GOT3 (cell line): ENCODE measurements around the gene DAP.
"Not testable (repeated sequence)": the region's sequence is repeated elsewhere in the genome, so short reads cannot be mapped to it uniquely, and the experiment has no call there.

Experiments
- DNase-seq: peaks from one replicate; lab custom pipeline; 2025; ENCODE audit warnings: mixed read lengths; lab: John Stamatoyannopoulos, UW

The DAP gene

DNA sequence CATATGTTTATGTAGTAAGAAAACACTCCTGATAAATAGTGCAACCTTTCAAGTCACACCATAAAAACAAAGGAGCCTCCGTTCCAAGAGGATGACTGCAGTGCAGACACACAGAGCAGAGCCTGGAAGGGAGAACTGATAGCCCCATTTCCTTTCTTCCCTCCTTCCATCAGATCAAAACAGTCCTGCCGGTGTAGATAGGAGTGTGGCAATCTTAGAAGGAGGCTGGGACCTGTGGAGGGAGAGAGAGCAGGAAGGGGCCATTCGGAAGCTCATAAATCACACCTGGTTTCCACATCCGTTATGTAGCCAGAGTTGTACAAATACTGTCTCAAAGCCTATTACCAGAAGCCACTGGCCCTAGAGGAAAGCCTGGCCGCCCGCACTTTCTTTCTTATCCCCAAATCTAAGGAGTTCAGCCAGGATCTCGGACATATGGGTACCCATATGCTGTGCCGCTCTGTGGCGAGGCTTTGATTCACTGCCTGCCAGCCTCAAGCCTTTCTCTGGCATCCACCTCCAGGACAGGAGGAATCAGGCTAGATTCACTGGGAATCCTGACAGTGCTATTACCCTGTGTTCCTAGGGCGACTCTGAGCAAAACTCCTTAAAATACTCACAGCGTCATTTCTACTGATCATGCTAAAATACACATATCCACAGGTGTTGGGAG, 26.9 kb downstream of the DAP start:
- no peak for DNase-seq

DNA sequence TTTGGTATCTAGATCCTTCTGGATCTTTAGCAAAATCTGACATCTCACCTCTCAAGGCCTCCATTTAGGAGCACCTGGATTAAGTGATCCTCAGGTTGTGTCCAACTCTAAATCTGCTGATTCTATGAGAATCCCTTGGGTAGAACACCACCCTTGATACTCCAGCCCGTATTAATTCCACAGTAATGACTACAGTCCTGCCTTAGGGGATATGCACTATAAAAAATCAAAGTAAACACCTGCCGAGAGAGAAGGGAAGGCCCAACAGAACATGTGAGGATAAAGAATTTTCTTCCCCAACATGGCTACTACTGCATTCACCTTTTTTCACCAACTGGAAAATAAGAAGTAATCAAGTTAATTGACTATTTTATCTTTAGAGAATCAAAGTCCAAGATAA, 27.6 kb downstream of the DAP start:
- no peak for DNase-seq

DNA sequence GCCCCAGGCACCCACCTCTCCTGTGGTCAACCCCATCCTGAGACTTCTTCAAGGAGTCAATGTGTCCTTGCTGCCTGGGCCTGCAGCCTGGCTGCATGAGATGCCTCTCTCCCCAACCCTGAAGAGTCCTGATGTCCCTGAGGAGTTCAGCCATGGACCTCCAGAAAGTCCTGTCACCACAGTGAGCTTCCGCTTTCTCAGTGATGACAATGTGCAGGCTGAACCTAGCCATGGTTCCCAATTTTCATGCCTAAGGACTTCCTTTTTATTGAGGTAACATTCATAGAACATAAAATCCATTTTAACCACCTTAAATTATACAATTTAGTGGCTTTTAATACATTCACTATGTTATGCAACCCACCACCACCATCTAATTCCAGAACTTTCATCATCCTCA, 29.1 kb downstream of the DAP start:
- no peak for DNase-seq

DNA sequence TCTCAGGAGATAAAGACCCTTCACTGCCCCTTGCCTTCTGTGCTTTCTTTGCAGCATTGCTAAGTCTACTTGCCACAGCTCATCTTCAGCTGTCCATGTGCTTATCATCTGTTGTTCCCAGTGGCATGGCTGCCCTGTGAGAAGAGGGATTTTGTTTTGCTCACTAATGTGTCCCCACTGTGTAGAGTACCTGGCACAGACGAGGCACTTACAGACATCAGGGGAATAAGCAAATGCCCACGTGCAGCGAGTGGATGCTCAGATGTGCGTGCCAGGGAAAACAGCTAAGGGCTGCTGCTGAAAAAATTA, 31.0 kb downstream of the DAP start:
- no peak for DNase-seq

- DNase-seq, result no peak
These were observed 31.6 kb downstream of the DAP start for GRCh38 chr5:10729320-10730042.

DNA sequence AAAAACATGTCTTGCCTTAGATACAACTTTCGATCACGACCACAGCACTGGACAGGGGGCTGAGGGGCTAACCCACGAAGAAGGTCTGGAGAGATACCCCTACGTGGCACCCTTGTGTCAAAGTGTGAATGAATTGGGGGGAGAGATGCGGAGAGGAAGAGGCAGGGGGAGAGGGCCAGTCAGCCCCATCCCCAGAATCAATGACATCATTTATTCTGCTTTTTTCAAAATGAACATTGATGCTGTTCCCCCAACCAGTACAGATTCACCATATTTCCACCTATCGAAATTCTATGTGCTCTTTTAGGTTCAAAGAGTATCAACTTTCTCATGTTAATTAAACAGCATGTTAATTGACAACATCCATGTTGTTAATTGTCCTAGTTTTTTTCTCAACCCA, 32.4 kb downstream of the DAP start:
- DNase-seq, result no peak

- DNase-seq, result no peak
These were observed 33.2 kb downstream of the DAP start for GRCh38 chr5:10727861-10728260.

- DNase-seq, result no peak
These were observed 34.0 kb downstream of the DAP start for GRCh38 chr5:10726913-10727517.

GRCh38 chr5:10726179-10726912, 34.7 kb downstream of the DAP start:
- no peak for DNase-seq

GRCh38 chr5:10725636-10726035, 35.4 kb downstream of the DAP start:
- no peak for DNase-seq

DNA sequence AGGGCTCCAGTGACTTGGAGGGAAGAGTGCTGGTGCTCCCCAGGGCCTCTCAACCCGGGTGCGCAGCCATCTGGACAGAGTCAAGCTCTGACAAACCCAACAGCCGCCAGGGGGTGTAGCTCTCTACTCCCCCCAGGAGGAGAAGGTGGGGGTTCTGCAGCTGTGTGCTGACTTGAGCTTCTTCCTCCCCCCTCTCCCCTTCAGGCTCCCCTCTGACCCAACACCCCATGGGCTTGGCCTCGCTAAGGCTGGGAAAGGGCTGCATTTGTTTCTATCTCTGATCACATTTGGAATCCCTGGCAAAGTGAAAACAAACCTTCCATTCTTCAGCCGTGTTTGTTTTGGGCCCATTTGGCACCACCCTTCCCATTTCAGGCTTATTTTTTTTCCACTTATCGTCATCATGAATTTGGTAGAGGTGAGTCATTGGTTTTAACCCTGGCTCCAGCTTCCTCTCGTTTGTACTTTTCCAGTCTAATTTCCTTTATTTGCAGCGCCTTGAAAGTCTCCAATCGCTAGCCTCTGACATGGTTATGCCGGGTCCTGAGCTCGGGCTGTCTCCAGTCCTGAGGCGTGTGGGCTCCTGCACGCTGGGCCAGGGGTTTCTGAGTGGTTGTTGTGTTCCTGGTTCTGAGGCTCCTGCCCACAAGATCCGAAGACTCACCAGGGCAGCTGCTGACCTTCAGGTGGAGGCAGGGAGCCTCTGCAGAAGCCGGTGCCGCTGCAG, 36.1 kb downstream of the DAP start:
- no peak for DNase-seq

DNA sequence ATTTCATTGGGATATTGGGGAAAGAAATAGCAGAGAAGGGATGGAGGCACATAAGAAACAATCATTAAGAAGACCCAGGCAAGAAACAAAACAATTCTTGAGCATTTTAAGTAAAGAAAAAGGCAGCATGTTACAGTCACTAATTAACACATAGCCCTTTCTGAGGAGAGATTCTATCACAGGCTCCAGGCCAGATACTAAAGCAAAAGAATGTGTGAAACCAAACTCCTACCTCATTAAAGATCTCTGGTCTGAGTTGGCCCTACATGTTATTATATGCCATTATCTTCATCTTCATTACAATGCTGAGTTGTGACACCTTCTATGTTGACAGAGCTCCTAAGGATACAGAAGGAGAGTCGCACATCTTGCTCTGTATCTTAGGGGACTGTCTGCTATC, 37.5 kb downstream of the DAP start:
- no peak for DNase-seq

DNA sequence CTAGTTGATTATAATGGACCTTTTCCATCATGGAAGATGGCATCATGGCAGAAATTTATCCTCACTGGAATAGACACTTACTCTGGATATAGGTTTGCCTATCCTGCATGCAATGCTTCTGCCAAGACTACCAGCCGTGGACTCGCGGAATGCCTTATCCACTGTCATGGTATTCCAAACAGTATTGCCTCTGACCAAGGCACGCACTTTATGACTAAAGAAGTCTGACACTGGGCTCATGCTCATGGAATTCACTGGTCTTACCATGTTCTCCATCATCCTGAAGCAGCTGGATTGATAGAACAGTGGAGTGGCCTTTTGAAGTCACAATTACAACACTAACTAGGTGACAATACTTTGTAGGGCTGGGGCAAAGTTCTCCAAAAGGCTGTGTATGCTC, 40.3 kb downstream of the DAP start:
- not testable (repeated sequence) for DNase-seq

DNA sequence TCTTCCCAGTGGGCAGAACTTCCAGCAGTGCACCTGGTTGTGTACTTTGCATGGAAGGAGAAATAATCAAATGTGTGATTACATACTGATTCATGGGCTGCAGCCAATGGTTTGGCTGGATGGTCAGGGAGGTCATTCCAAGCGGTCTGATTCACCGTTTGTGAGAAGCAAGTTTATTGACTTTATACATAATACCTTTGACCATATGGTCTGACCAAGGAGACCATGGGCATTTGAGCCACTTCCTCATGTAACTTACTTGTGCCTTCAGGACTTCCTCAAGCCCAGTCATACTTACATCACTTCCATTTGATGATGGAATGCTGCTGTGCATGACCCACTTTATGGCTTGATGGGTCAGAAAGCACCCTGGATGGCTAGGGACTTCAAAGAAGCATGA, 41.1 kb downstream of the DAP start:
- no peak for DNase-seq

DNA sequence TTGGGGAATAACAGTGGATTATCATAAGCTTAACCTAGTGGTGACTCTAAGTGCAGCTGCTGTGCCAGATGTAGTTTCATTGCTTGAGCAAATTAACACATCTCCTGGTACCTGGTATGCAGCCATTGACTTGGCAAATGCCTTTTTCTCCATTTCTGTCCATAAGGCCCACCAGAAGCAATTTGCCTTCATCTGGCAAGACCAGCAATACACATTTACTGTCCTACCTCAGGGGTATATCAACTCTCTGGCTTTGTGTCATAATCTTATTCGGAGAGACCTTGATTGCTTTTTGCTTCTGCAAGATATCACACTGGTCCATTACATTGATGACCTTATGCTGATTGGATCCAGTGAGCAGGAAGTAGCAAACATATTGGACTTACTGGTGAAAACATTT, 42.4 kb downstream of the DAP start:
- not testable (repeated sequence) for DNase-seq

DNA sequence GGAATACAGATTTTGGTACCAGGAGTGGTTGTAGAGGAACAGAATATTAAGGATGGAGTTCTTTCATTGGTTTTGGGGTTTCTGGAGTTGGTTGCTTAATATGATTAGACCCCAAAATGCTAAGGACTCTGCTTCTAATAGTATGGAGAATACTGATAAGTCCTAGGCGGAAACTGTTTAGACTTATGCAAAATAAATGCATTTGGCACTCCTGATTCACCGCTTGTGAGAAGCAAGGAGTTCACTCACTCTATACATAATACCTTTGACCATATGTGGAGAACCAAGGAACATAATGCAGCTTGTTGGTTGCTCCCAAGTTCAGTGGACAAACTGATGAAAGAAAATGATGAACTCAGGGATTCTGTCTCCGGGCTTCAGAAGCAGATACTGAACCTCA, 44.2 kb downstream of the DAP start:
- not testable (repeated sequence) for DNase-seq

DNA sequence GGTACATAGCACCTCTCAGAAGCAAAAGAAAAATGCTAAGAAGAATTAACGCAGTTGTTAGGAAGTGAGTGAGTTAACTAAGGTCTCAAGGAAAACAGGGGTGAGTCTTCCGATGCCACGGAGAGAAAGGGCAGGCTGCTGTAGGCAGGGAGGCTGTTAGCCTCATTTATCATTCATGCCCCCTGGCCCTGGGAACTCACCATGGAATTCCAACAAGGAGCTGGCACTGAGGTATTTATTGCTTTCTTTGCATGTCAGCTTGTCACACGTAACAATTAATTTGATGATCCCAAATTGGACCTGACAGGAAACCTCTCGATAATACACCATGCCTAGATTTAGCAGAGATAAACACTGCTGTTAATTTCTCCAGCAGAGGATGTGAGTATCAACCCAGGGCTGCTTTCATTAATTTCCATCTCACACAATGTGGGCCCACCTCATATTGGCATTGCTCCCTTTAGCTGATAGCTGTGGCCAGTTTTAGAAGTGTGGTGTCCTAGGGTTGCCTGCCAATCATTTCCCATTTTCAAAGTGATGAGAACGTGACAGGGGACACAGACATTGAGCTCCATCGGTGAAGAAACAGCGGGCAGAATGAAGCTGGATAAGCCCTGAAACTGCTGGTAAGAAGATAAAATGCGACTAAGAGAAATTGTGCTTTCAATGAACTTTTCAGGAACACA, 45.3 kb downstream of the DAP start:
- DNase-seq, result no peak

GRCh38 chr5:10712574-10713366, 48.3 kb downstream of the DAP start:
- no peak for DNase-seq

DNA sequence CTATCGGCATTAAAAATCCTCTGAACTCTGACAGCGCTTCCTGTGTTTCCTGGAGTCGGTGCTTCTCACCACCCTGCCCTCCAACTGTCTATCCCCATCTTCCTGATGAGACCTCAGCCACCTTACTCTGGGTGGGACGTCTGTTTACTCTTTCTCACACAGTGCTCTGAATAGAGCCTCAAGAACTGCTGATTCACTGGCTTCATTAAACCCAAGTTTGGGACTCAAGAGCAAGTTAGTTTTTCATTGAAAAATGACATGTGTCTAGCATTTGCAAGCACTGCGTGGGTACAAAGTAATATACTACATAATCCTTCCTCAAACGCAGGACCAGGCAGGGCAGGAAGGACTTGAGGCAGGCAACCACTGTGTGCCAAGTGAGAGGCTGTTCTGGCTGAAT, 49.5 kb downstream of the DAP start:
- DNase-seq, result no peak

DNA sequence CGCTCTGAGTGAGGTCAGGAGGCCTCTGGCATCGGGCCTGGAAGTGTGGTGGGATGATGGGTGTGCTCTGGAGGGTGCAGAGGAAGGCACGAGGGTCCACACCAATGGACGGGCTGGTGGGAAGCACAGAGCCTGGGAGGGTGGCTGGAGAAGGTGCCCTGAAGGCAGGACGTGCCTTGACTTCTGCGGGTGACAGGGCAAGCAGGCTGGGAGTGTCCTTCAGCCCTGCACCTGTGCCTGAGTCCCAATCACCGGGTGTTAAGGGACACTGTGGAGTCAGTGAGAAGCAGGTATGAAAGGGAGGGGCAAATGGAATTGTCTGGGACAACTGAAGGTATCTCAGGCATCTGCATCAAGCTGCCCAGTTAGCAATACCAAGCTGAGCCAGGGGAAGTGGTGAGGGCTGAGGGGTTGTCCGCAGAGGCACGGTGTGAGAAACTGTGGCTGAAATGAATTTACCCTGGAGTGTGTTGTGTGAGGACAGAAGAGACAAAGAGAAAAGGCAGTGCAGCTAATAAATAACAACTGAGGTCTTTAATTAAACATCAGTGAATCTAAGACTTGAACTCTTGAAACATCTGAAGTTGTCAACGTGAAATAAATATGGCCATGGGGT, 50.4 kb downstream of the DAP start:
- no peak for DNase-seq
